Gastrocnemius medialis (tissue), 4 donors: ENCODE results near the gene NELL2. TPM values are rescaled to one million over a fixed set of nuclear protein-coding genes. Genes with fewer than 3 reads are reported as not detected.

Experiments
- ATAC-seq, 2 donors: fragments of 150-250 bp; one replicate each; pipeline ENCODE4 v1.9.1; 2016
- DNase-seq, 2 donors: peaks; one replicate each; pipeline ENCODE4 v3.0.0-alpha.2; 2019
- H3K27ac ChIP-seq, 4 donors: fragments of 200-600 bp; sonication (generic); 1 replicate in 1 of 4; 2 replicates in 3 of 4; pipeline ENCODE4 v1.5.1; 2016 to 2018; ENCODE audit warnings: mild to moderate bottlenecking in 2 of 4, moderate library complexity in 1 of 4
- H3K27me3 ChIP-seq, 3 donors: fragments of 200-600 bp; sonication (generic) in 2 of 3; 1 replicate in 1 of 3; 2 replicates in 2 of 3; pipeline versions ENCODE4 v1.5.1 to v1.6.0; 2016 to 2019; ENCODE audit warnings: mild to moderate bottlenecking in 1 of 3, moderate library complexity in 1 of 3
- H3K36me3 ChIP-seq, 2 donors: fragments of 200-600 bp; sonication (generic) in 1 of 2; one replicate each; pipeline ENCODE4 v1.5.1; 2017 to 2018
- H3K4me1 ChIP-seq, 2 donors: fragments of 200-600 bp; sonication (generic) in 1 of 2; one replicate each; pipeline ENCODE4 v1.5.1; 2016 to 2017; ENCODE audit warnings: mild to moderate bottlenecking in 2 of 2
- H3K4me3 ChIP-seq, 4 donors: fragments of 200-600 bp; sonication (generic) in 3 of 4; 1 replicate in 1 of 4; 2 replicates in 3 of 4; pipeline ENCODE4 v1.5.1; 2016 to 2019; ENCODE audit warnings: mild to moderate bottlenecking in 2 of 4
- H3K9me3 ChIP-seq, 3 donors: fragments of 200-600 bp; sonication (generic) in 2 of 3; 1 replicate in 1 of 3; 2 replicates in 2 of 3; pipeline ENCODE4 v1.5.1; 2016 to 2019
- CTCF ChIP-seq, 5 experiments: fragments of 450-650 bp in 3 of 5; fragments of 200-600 bp in 2 of 5; sonication (generic) in 2 of 5; IDR thresholded peaks in 4 of 5; conservative IDR thresholded peaks in 1 of 5; 1 replicate in 4 of 5; 2 replicates in 1 of 5; pipeline ENCODE4 v1.5.1; 2016 to 2019; ENCODE audit warnings: antibody characterized with exemption in 5 of 5, mild to moderate bottlenecking in 3 of 5, moderate library complexity in 3 of 5
- POLR2A ChIP-seq, 2 donors: fragments of 450-650 bp; IDR thresholded peaks; one replicate each; pipeline ENCODE4 v1.6.1; 2017; ENCODE audit warnings: antibody characterized with exemption in 2 of 2, mild to moderate bottlenecking in 2 of 2, moderate library complexity in 2 of 2
- in situ Hi-C, 4 donors: fragments of 200-750 bp; cut with MboI; loops; one replicate each; pipeline versions ENCODE4 v1.15.0 to v1.8.0; 2017; ENCODE audit warnings: low sequenced_read_pairs in 4 of 4
- intact Hi-C: fragments of 100-400 bp; cut with DNase I; formaldehyde crosslinking; loops from one replicate; pipeline ENCODE4 v1.15.1; 2023; ENCODE audit warnings: low total_unique reads
- total RNA-seq, 4 donors: library from RNA; depleted of rRNA; stranded (reverse); fragments of >200 nt; gene quantifications; one replicate each; pipeline versions ENCODE4 v1.1.0 to v1.2.3, GENCODE V29; 2016

The NELL2 gene
- total RNA-seq, 4 donors from 2014 or later, result 0.58 to 0.82 TPM; not detected in 2

- Histone ChIP-seq H3K9me3 (no peaks in the 10 kb centered on the region), H3K27me3 (no peaks in the 10 kb centered on the region), H3K4me3 (no peak overlapping the region), H3K36me3 (no peaks in the 10 kb centered on the region), H3K27ac (no peak overlapping the region), H3K4me1 (no peaks in the 10 kb centered on the region)
- intact Hi-C loops, result no loop called here
- ATAC-seq, result no peak
- in situ Hi-C loops, result no loop called here
- no peak for DNase-seq
- TF ChIP-seq POLR2A (IDR thresholded peaks at IDR 0.05) (no peak), CTCF (IDR thresholded peaks at IDR 0.05 in 4 of 5, conservative IDR thresholded peaks at IDR 0.05 in 1 of 5) (no peak)
These were observed 208.7 kb downstream of the NELL2 start for GRCh38 chr12:44667461-44667860.

- no peak overlapping the region for H3K4me3 ChIP-seq
These were observed 212.8 kb downstream of the NELL2 start for GRCh38 chr12:44663291-44663690.

GRCh38 chr12:44655846-44656245, 220.3 kb downstream of the NELL2 start:
- no peaks in the 10 kb centered on the region for H3K36me3 ChIP-seq
- H3K9me3 ChIP-seq, result no peaks in the 10 kb centered on the region
- ATAC-seq (no peak), DNase-seq (no peak)
- intact Hi-C loops (no loop called here), in situ Hi-C loops (no loop called here)
- TF ChIP-seq CTCF (IDR thresholded peaks at IDR 0.05 in 4 of 5, conservative IDR thresholded peaks at IDR 0.05 in 1 of 5), result no peak
- TF ChIP-seq POLR2A (IDR thresholded peaks at IDR 0.05), result no peak
- no peak overlapping the region for H3K27ac ChIP-seq
- H3K4me1 ChIP-seq, result no peaks in the 10 kb centered on the region
- no peaks in the 10 kb centered on the region for H3K27me3 ChIP-seq
- no peak overlapping the region for H3K4me3 ChIP-seq

More at GRCh38 chr12:44663291-44663690, 212.8 kb downstream of the NELL2 start:
- in situ Hi-C loops (no loop called here), intact Hi-C loops (no loop called here)
- no peaks in the 10 kb centered on the region for H3K36me3 ChIP-seq
- no peak overlapping the region for H3K27ac ChIP-seq
- no peaks in the 10 kb centered on the region for H3K27me3 ChIP-seq
- H3K4me1 ChIP-seq, result no peaks in the 10 kb centered on the region
- DNase-seq (no peak), ATAC-seq (no peak)
- TF ChIP-seq POLR2A (IDR thresholded peaks at IDR 0.05) (no peak), CTCF (IDR thresholded peaks at IDR 0.05 in 4 of 5, conservative IDR thresholded peaks at IDR 0.05 in 1 of 5) (no peak)
- no peaks in the 10 kb centered on the region for H3K9me3 ChIP-seq

GRCh38 chr12:44654646-44655639, 221.2 kb downstream of the NELL2 start:
- H3K36me3 ChIP-seq, result no peaks in the 10 kb centered on the region
- H3K4me3 ChIP-seq, result no peak overlapping the region
- no peaks in the 10 kb centered on the region for H3K9me3 ChIP-seq
- DNase-seq (no peak), ATAC-seq (no peak)
- H3K27me3 ChIP-seq, result no peaks in the 10 kb centered on the region
- TF ChIP-seq POLR2A (IDR thresholded peaks at IDR 0.05) (no peak), CTCF (IDR thresholded peaks at IDR 0.05 in 4 of 5, conservative IDR thresholded peaks at IDR 0.05 in 1 of 5) (no peak)
- in situ Hi-C loops, result no loop called here
- no peak overlapping the region for H3K27ac ChIP-seq
- intact Hi-C loops, result no loop called here
- H3K4me1 ChIP-seq, result no peaks in the 10 kb centered on the region
